ENCODE results near the gene SLC25A15.
"Not testable (repeated sequence)": the region's sequence is repeated elsewhere in the genome, so short reads cannot be mapped to it uniquely, and the experiment has no call there.

Gene SLC25A15

DNA sequence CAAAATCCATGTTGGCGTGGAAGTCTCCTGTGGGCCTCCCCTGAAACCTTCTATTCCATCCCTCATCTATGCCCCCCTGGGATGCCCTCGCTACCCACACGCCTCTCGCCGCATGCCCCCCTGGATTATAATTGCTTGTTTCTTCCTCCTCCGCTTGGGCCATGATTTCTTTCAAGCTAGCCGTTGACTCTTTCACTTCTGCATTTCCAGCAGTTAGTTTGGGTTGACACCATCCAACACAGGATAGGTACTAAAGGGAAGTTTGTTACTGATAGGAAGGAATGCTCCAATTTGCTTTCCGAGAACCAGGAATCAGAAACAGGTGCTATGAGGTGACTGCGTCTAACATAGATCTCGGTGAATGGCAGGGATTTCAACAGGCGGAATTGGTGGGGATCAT is 7.7 kb upstream of the SLC25A15 start:
- DNase-seq (ENCODE audit: low read depth) = no peak

DNA sequence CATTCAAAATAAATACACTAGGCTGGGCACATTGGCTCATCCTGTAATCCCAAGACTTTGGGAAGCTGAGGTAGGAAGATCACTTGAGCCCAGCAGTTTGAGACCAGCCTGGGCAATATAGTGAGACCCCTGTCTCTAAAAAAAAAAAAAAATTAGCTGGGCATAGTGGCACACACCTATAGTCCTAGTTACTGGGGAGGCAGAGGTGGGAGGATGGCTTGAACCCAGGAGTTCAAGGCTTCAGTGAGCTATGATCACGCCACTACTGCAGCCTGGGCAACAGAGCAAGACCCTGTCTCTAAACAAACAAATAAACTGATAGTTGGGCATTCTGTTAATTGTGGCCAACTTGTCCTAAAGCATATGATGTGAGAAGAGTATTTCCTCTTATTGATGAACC is 6.4 kb upstream of the SLC25A15 start:
- not testable (repeated sequence) for DNase-seq (ENCODE audit: low read depth)

DNA sequence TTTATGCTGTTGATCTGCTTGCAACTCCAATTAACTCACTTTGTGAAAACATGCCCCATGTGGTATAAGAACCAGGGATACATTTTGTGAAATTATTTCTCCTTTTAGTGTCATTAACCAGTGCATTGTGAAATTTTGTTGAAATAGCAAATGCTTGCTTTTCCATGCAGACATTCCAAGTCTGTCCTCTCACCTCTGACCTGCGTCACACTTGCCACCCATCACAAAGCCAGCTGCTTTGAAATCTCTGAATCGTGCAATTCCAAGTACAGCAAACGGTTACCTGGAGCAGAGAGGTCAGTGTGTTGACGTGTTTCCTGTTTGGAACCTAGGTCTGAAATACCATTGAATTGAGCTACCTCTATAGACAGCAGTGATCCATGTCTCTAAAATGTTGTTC is 4.9 kb upstream of the SLC25A15 start:
- DNase-seq (ENCODE audit: low read depth) = no peak

DNA sequence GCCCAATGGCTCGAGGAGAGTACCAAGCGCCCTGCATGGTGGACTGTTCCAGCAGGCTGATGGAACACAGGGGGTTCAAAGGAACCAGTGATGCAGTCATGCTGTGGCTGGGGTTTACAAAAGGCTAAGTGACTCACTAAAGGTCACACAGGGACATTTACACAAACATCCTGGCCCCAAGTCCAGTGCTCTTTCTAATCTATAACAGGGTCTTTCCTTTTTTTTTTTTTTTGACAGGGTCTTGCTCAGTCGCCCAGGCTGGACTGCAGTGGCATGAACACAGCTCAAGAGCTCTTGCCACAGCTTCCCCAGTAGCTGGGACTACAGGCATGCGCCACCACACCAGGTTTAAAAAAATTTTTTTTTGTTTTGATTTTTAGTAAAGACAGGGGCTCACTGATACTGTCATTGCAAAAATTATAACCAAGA is 2.8 kb upstream of the SLC25A15 start:
- no peak for DNase-seq (ENCODE audit: low read depth)

DNA sequence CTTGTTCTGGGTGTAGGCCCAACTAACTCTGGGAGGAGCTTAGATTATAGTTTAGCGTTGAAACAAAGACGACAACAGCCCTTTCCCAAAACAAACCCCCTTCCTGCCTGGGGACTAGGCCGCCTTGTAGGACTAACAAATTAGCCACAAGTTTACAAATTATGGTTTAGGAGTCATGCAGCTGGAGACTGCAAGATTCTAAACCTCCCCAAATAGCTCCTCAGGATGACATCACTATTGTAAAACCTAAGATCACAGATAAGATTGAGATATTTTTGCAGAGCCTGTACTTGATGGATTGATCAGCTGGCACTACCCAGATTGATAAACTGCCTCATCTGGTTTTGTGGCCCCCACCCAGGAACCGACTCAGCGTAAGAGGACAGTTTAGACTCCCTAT is 2.3 kb upstream of the SLC25A15 start:
- DNase-seq (ENCODE audit: low read depth) = no peak

DNA sequence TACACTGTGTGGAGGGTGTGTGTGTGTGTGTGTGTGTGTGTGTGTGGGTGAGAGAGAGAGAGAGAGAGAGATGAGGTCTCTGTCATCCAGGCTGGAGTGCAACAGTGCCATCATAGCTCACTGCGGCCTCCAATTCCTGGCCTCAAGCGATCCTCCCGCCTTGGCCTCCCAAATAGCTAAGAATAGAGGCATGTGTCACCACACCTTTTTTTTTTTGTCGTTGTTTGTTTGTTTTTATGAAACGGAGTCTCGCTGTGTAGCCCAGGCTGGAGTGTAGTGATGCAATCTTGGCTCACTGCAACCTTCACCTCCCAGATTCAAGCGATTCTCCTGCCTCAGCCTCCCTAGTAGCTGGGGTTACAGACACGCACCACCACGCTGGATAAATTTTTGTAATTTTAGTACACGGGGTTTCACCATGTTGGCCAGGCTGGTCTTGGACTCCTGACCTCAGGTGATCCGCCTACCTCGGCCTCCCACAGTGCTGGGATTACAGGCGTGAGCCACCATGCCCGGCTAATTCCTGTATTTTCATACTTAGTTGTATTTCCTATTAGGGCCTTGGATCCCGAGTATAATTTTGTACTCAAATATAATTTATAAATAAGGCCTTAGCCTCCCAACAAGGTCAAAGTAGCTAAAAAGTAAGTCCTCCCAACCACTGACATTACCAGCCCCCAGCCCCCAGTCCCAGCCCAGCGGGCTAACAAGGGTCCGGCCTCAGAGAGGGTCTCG is 704 bp upstream of the SLC25A15 start:
- not testable (repeated sequence) for DNase-seq (ENCODE audit: low read depth)

DNA sequence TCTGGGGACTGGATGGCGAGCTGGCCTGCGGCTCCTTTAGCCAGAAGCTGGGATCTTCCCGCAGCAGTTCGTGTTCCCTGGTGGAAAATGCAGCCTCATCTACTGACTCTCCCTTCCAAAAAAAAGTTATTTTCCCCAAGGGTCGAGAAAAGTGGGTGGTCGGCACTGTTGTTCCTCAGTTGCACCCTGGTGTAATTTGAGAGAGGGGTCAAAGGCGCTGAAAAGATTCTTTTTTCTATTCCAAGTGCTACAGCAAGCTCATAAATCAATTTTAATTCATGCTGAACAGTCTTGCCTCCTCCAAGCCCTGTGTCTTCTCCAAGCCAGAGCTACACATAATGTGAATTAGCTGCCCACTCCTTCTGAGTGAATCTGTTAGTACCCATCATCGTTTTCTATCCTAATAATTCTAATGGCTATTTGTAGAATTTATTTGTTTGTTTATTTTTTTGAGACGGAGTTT is 774 bp downstream of the SLC25A15 start:
- no peak for DNase-seq (ENCODE audit: low read depth)

DNA sequence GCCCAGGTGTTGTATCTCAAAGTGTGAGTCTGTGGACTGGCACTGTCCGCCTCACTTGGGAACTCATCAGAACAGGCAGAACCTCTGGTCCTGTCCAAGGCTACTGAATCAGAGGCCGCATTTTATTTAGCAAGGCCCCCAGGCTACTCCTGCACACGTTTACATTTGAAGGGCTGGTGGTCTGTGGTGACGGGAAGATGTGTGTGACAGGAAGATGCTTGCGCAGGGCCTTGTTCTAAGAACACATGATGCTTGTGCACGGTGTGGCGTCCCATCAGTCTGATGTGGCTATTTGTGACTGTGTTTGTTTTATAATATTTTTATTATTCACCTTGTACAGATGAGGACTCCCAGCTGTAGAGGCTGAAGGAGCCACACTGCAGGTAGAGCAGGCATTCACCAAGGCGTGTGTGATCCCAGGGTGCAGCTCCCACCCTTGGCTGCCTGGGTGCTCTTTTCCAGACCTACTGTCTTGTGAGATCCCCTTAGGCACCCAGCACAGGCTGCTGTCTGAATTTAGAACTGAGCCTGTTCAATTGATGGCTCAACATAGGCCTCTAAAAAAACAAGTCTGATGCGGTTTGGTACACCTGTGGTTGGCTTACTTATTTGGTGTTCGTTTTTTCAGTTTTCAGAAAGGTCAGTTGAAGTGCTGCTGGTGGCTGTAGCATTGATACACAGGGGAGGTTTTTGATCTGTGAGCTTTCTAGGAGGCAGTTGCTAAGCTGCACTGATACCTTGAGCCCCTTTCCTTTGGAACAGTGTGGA is 3.1 kb downstream of the SLC25A15 start:
- DNase-seq (ENCODE audit: low read depth) = no peak

DNA sequence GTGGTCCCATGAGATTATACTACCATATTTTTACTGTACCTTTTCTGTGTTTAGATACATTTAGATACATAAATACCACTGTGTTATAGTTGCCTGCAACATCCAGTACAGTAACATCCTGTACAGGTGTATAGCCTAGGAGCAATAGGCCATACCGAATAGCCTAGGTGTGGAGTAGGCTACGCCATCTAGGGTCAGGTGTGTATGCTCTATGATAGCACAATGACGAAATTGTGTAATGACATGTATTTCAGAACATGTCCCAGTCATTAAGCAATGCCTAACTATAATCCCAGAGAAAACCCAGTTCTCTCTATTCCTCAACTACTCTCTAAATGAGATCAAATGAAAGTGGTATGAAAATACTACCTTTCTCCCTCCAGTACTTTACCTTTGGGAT is 3.9 kb downstream of the SLC25A15 start:
- no peak for DNase-seq (ENCODE audit: low read depth)

DNA sequence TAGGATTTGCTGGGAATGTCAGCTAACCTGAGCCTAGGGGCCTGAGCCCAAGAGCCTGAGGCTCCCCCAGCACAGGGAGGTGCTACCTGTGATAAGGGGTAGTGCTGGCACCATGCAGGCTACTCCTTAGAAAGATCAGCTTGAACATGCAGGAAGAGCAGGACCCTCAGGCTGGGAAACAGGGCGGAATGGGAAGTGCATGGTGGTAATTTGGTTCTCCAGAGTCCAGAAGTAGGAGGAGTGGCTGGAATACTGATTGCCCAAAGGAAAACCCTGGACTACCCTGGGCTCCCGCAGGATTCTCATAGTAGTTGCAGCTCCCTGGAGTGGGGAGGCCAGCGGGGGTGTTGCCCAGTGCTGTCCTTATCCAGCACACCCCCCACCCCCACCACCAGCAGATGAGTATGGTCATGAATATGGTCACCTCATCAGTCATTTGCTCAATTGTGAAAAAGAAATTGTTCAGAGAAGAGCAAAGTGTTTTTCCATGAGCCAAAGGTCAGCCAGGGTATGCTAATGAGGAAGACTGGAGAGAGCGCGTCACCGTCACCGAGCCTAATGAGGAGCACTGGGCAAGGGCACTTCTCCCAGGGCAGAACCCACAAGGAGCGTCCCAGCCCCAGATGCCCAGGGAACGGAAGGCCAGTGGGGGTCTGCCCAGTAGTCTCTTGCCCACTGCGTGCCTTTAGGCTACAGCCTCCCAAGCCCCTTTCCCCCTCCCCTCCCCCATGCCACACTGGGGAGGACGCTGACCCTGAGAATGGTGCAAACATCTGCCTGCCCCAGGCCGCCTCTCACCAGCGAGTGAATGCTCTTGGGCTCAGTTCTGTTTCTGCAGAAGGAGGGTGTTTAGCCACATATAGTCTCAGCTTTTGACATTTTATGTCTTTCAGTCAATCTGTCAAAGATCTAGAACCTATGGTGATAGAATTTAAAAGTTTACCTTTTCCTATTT is 5.3 kb downstream of the SLC25A15 start:
- no peak for DNase-seq (ENCODE audit: low read depth)

DNA sequence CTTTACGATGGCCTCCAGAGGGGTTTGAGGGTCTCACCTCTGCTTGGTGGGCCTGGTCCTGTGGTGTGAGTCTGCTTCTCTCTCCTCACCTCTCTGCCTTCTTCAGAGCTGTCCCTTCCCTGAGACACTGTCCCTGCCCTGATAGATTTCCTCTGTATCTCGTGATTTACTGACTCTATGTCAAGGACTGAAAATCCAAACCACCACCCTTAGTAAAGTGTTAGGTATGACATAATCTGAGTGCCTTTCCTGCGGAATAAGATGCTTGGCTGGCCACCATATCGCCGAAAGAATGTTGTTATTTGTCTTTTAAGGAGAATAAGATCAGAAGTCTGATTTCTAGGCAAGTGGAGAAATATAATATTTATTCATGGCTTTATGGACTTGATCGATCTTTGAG is 7.2 kb downstream of the SLC25A15 start:
- no peak for DNase-seq (ENCODE audit: low read depth)

DNA sequence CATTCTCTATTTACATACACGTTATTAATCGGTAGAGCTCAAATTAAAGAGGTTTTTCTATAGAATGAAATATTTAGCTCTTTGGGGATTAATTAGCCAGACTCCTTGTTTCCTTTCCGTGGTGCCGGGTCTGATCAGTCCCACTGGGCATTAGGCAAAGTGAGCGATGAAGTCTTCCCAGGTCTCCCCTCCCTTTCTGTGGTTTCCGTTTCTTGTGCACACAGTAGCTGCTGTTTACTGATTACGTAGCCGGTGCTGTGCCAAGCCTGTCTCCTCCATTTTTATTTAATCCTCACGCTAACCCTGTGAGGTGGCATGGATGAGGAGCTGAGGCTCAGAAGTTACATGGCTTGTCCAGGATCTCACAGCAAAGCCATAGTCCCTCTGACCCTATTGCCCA is 9.0 kb downstream of the SLC25A15 start:
- DNase-seq (ENCODE audit: low read depth) = no peak

DNA sequence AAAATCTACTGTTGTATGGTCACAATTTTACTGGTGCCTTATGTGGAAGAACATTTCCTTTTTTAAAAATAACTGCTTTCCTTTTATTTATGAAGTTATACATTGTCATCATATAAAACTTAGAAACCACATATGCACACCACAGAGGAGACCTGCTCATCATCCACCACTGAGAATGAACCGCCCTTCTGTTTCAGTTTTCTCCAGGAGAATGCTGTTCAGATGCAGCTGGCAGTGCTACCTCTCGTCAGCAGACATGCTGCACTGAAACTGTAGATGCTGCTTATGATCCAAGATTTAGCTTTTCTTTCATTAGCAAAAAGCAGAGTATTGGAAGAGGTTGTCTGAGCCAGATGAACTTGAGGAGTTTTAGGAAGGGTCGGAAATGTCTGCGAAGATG is 10.1 kb downstream of the SLC25A15 start:
- no peak for DNase-seq (ENCODE audit: low read depth)

DNA sequence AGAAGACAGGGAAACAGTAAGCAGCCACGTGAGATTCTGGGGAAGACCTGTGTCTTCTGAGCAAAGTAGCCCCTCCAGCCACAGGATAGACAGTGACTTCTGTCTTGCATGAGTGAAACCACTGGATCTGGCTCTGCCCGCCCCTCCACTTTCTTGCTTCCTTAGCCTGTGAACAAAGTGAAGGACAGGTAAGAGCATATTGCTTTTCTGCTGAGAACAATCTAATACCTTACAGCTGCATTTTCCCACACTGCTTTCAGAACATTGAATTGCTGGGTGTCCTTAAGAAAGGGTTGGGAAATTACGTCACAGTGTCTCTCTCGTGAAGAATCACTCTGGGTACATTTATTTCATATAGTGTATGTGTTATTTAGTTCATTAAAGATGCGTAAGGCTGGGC is 11.1 kb downstream of the SLC25A15 start:
- DNase-seq (ENCODE audit: low read depth) = no peak

DNA sequence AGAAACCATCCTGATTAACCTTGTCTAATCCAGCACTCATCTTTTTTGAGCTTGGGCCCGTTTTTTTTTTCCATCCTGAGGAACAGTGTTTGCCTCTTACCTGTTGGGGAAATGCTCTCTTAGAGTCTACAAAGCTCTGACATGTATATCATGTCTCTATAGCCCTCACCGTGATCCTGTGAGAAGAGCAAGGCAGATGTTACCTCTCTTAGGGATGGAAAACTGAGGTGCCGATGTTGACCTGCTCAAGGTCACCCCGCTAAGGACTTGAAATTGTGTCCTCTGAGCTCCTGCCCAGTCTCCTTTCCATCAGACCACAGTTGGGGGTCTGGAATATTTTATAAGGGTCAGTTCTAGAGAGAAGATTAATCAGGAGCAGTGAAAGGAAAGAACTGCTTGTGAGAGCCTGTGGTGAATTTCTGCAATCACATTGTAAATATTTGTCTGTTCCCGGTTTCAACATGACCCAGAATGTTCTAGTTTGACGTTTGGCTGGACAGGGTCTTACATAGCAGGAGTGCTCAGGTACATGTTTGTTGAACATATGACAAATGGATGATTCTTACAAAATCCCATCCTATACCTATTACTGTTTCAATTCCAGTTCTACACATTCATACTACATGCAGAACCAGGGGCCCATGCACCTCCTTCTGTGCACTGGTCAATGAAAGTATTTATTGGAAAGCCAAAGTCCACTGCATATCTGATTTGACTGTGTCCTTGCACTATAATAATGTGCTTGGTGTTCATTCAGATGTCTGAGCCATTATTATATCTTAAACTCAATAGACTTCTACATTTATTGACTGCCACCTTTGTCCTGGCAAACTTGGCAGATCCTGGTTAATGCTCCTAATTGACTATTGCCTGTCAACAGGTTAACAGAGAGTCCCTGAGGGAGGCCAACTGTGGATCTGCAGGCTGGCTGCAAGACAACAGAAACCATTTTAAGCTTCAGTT is 12.1 kb downstream of the SLC25A15 start:
- DNase-seq (ENCODE audit: low read depth) = no peak

DNA sequence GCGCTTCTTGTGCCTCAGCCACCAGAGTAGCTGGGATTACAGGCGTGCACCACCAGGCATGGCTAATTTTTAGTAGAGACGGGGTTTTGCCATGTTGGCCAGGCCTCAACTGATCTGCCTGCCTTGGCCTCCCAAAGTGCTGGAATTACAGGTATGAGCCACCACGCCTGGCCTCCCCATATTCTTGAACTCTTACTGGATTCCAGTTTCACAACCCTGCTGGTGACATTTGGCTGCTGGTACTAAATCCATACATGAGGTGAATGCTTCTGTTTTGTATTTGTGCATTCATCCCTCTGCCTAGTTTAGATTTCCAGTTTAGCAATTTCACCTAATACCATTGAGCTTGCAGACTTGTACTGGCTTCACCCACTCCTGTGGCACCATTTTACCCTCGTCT is 13.9 kb downstream of the SLC25A15 start:
- DNase-seq (ENCODE audit: low read depth) = no peak

DNA sequence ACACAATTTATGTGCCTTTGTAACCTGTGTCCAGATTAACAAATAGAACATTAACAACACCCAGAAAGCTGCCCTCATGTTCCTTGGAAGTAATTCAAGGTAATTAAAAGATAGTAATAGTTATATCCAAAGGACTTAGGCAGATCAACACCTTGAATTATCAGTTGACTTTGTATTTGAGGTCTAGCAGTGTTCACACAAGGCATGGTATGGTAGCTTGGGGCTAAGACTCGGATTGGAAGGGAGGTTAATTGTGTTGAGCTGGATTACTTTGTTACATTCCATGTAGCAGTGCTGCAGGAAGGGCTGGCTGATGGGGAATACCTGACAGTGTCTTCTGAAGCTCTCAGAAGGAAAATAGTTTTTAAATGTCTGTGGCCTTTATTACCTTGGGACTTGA is 16.8 kb downstream of the SLC25A15 start:
- no peak for DNase-seq (ENCODE audit: low read depth)

DNA sequence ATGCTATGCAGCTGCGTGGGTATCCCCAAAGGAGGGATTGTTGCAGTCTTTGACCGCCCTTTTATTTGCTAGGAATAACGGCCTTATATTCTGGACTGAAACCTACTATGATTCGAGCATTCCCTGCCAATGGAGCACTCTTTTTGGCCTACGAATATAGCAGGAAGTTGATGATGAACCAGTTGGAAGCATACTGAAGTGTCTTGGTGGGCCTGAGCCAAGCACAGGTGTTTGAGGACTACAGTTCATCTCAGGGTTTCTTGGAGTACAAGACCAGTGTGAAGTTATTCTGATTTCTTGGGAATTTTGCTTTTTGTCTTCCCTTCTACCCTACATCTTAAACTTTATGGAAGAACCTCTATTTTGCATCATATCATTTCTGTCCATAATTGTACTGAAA is 20.1 kb downstream of the SLC25A15 start:
- no peak for DNase-seq (ENCODE audit: low read depth)

DNA sequence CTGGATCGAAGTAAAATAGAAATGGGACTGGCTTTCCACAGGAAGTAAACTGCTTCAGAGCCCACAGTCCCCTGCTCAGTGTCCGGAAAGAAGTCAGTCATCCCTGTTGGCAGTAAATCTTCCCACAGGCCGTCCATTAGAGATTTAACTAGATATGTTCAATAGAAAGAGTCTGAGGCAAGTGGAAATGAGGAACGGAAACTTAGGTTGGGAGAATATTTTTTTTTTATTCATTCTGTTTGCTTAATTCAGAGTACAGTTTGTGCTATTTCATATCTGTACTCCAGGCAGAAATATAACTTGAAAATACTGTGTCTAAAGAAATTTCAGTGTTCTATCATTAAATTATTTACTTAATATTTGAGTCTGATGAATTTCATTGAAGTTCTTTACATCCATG is 22.7 kb downstream of the SLC25A15 start:
- no peak for DNase-seq (ENCODE audit: low read depth)

DNA sequence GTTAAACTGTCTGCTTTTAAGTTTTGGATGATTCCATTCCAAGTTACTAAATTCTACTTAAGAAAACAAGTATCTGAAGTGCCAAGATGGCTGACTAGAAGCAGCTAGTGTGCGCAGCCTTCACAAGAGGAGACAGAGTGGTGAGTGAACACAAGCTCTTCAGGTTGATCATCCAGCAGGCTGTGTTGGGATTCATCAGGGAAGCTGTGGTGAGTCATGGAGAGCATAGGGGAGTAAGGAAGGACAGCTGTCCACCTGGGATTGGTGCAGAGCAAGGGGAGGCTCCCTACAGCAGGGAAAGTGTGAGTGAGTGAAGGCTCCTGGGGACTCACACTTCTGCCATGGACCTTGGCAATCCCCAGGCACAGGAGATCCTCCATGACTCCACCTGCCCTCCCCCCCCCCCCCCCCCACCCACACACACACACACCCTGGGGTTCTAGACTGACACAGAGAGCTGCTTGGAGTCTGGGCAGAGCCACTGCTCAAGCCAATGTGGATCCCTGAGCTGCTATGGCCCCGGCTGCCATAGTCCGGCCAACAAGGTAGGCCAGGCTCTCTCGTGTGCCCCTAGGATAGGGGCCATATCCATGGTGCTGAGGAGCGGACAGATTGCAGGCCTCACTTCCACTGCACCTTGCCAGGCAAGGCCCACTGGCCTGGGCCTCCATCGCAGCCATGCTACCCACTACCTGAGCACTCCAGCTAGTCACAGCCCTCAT is 23.5 kb downstream of the SLC25A15 start:
- DNase-seq (ENCODE audit: low read depth) = no peak

All from HS-27A (cell line).